Right atrium auricular region (tissue), 2 donors: Measurements from ENCODE around the gene TAF11L5. TPM values are rescaled to one million over a fixed set of nuclear protein-coding genes. Genes with fewer than 3 reads are reported as not detected.
"Not testable (repeated sequence)": the region's sequence is repeated elsewhere in the genome, so short reads cannot be mapped to it uniquely, and the experiment has no call there.

Experiments used
- DNase-seq: peaks from one replicate; pipeline ENCODE4 v3.0.0-alpha.2; 2019; ENCODE audit warnings: low spot score
- H3K27ac ChIP-seq, 2 donors: fragments of 200-600 bp; sonication (generic); 1 replicate in 1 of 2; 2 replicates in 1 of 2; pipeline ENCODE4 v1.5.1; 2016 to 2019
- H3K27me3 ChIP-seq, 2 donors: fragments of 200-600 bp; sonication (generic); one replicate each; pipeline versions ENCODE4 v1.5.1 to v1.6.0; 2017 to 2019
- H3K36me3 ChIP-seq: fragments of 200-600 bp; sonication (generic); one replicate; pipeline ENCODE4 v1.5.1; 2016
- H3K4me1 ChIP-seq, 2 donors: fragments of 200-600 bp; sonication (generic); one replicate each; pipeline versions ENCODE4 v1.5.1 to v1.6.0; 2017 to 2019
- H3K4me3 ChIP-seq, 2 donors: fragments of 200-600 bp; sonication (generic); 1 replicate in 1 of 2; 2 replicates in 1 of 2; pipeline ENCODE4 v1.5.1; 2017 to 2019; ENCODE audit warnings: mild to moderate bottlenecking in 1 of 2, moderate library complexity in 1 of 2
- H3K9me3 ChIP-seq, 2 donors: fragments of 200-600 bp; sonication (generic); one replicate each; pipeline ENCODE4 v1.5.1; 2019
- total RNA-seq, 2 donors: library from RNA; depleted of rRNA; stranded (reverse); fragments of >200 nt; gene quantifications; one replicate each; pipeline ENCODE4 v1.1.0, GENCODE V29; 2016
- TF ChIP-seq, protein P1 (sequence below), 2 donors: fragments of 200-600 bp; sonication (generic); IDR thresholded peaks; one replicate each; pipeline ENCODE4 v1.5.1; 2019; ENCODE audit warnings: antibody characterized with exemption in 2 of 2

The TAF11L5 gene
- total RNA-seq, 2 donors from 2014 or later = not detected

- DNase-seq = no peak
- no peaks in the 10 kb centered on the region for H3K36me3 ChIP-seq
Measured at GRCh38 chr5:17492770-17493169, 32.3 kb upstream of the TAF11L5 start.

DNA sequence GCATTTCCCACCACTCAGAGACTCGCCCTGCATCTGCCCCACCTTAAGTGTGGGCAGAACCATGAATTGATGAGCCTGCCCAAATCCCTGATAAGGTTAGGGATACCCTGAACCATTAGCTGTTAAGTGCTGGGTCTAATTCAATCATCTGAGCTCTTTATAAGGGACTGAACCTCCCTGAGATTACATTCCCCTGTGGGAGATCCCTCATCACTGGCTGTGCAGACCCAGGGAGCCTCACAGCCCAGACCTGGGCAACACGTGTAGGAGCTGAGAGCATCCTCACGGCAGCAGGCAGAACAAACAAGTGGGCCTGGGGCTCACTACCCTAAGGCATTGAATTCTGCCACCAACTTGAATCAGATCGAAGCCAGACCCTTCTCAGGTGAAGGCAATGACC lies 27.6 kb upstream of the TAF11L5 start:
- H3K36me3 ChIP-seq = no peaks in the 10 kb centered on the region
- no peak overlapping the region for H3K4me3 ChIP-seq
- TF ChIP-seq, protein P1, sequence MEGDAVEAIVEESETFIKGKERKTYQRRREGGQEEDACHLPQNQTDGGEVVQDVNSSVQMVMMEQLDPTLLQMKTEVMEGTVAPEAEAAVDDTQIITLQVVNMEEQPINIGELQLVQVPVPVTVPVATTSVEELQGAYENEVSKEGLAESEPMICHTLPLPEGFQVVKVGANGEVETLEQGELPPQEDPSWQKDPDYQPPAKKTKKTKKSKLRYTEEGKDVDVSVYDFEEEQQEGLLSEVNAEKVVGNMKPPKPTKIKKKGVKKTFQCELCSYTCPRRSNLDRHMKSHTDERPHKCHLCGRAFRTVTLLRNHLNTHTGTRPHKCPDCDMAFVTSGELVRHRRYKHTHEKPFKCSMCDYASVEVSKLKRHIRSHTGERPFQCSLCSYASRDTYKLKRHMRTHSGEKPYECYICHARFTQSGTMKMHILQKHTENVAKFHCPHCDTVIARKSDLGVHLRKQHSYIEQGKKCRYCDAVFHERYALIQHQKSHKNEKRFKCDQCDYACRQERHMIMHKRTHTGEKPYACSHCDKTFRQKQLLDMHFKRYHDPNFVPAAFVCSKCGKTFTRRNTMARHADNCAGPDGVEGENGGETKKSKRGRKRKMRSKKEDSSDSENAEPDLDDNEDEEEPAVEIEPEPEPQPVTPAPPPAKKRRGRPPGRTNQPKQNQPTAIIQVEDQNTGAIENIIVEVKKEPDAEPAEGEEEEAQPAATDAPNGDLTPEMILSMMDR (IDR thresholded peaks at IDR 0.05) = no peak
- H3K27me3 ChIP-seq = no peaks in the 10 kb centered on the region
- H3K9me3 ChIP-seq = peaks cover 0 to 5% of the 10 kb centered on the region in 2 donors
- no peak for DNase-seq
- no peaks in the 10 kb centered on the region for H3K4me1 ChIP-seq
- H3K27ac ChIP-seq = no peak overlapping the region

More at GRCh38 chr5:17492770-17493169, 32.3 kb upstream of the TAF11L5 start:
- TF ChIP-seq, protein P1 (IDR thresholded peaks at IDR 0.05) = no peak
- H3K9me3 ChIP-seq = peaks cover 0 to 5% of the 10 kb centered on the region in 2 donors
- H3K4me3 ChIP-seq = no peak overlapping the region
- H3K27ac ChIP-seq = no peak overlapping the region
- H3K4me1 ChIP-seq = no peaks in the 10 kb centered on the region
- H3K27me3 ChIP-seq = no peaks in the 10 kb centered on the region

GRCh38 chr5:17497931-17498330 lies 27.1 kb upstream of the TAF11L5 start, which contains the start of gene TAF11L2:
Gene TAF11L2 (plus strand): TSS chr5:17498231.
- not testable (repeated sequence) for H3K36me3 ChIP-seq, H3K27ac ChIP-seq, H3K9me3 ChIP-seq, DNase-seq, H3K4me3 ChIP-seq, H3K27me3 ChIP-seq, H3K4me1 ChIP-seq

GRCh38 chr5:17511775-17512325 lies 13.2 kb upstream of the TAF11L5 start:
- H3K27ac ChIP-seq = no peak overlapping the region
- no peaks in the 10 kb centered on the region for H3K9me3 ChIP-seq
- H3K36me3 ChIP-seq = no peaks in the 10 kb centered on the region
- TF ChIP-seq, protein P1 (IDR thresholded peaks at IDR 0.05) = no peak
- DNase-seq = no peak
- H3K4me1 ChIP-seq = no peaks in the 10 kb centered on the region
- H3K4me3 ChIP-seq = no peak overlapping the region
- H3K27me3 ChIP-seq = no peaks in the 10 kb centered on the region

- not testable (repeated sequence) for H3K36me3 ChIP-seq, H3K4me1 ChIP-seq, DNase-seq, H3K27me3 ChIP-seq, H3K9me3 ChIP-seq, H3K4me3 ChIP-seq, H3K27ac ChIP-seq
Measured at GRCh38 chr5:17517526-17517925, 7.5 kb upstream of the TAF11L5 start.

DNA sequence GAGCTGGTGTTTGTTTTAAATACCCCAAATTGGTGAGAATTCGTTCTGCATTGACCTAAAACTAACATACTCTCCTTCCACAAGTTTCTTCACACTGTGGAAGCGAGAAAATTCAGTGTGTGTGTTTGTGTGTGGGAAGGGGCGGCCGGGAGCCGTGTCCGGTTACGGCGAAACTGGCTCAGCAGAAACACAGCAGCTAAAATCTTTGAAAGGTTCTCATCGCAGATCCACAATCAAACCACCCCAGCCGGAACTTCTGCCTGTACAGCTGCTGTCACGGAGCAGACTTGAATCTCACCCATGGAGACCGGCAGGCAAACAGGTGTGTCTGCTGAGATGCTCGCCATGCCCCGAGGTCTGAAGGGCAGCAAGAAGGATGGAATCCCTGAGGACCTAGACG lies 7.0 kb upstream of the TAF11L5 start, which contains the start of gene TAF11L3:
TAF11L3 (plus strand) TSS at position 301 of the 400 bp plus-strand sequence.
- not testable (repeated sequence) for H3K36me3 ChIP-seq, H3K9me3 ChIP-seq, DNase-seq

GRCh38 chr5:17519508-17519907 lies 5.5 kb upstream of the TAF11L5 start:
- H3K9me3 ChIP-seq, H3K36me3 ChIP-seq, H3K27ac ChIP-seq, H3K27me3 ChIP-seq, DNase-seq, H3K4me3 ChIP-seq, H3K4me1 ChIP-seq: not testable (repeated sequence)

More for the DNA sequence above, 7.0 kb upstream of the TAF11L5 start, which contains the start of gene TAF11L3:
- not testable (repeated sequence) for H3K4me1 ChIP-seq, H3K4me3 ChIP-seq, H3K27ac ChIP-seq, H3K27me3 ChIP-seq

DNA sequence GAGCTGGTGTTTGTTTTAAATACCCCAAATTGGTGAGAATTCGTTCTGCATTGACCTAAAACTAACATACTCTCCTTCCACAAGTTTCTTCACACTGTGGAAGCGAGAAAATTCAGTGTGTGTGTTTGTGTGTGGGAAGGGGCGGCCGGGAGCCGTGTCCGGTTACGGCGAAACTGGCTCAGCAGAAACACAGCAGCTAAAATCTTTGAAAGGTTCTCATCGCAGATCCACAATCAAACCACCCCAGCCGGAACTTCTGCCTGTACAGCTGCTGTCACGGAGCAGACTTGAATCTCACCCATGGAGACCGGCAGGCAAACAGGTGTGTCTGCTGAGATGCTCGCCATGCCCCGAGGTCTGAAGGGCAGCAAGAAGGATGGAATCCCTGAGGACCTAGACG lies 3.5 kb upstream of the TAF11L5 start, which contains the start of gene TAF11L4:
TAF11L4 (plus strand) TSS at position 301 of the 400 bp plus-strand sequence.
- H3K27ac ChIP-seq, H3K9me3 ChIP-seq, H3K36me3 ChIP-seq, DNase-seq, H3K4me1 ChIP-seq, H3K27me3 ChIP-seq, H3K4me3 ChIP-seq: not testable (repeated sequence)

DNA sequence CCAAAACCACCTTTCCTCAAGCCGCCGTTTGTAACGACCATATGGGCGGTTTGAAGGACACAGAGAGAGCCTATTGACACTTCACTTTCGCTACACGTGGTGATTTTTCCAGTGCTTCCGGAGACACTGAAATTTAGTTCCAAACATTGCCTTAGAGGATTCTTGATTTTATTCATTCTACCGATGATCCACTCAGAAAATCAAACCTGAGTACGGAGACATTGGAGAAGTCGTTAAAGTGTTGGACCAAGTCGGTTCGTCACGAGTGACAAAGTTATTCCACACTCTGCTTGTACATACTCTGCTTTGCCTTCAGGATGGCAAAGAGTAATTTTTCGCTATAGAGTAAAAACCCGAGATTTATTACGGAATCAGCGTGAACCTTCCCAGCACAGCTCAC lies 1.5 kb downstream of the TAF11L5 start:
- not testable (repeated sequence) for H3K27me3 ChIP-seq, H3K4me3 ChIP-seq
- peak; percentile 72 for DNase-seq

DNA sequence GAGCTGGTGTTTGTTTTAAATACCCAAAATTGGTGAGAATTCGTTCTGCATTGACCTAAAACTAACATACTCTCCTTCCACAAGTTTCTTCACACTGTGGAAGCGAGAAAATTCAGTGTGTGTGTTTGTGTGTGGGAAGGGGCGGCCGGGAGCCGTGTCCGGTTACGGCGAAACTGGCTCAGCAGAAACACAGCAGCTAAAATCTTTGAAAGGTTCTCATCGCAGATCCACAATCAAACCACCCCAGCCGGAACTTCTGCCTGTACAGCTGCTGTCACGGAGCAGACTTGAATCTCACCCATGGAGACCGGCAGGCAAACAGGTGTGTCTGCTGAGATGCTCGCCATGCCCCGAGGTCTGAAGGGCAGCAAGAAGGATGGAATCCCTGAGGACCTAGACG lies 3.3 kb downstream of the TAF11L5 start, which contains the start of gene TAF11L6:
TAF11L6 (plus strand) TSS at position 301 of the 400 bp plus-strand sequence.
- not testable (repeated sequence) for H3K9me3 ChIP-seq, H3K4me3 ChIP-seq, H3K27me3 ChIP-seq

More for the DNA sequence above, 1.5 kb downstream of the TAF11L5 start:
- H3K36me3 ChIP-seq, H3K4me1 ChIP-seq, H3K9me3 ChIP-seq, H3K27ac ChIP-seq: not testable (repeated sequence)

More for the DNA sequence above, 3.3 kb downstream of the TAF11L5 start, which contains the start of gene TAF11L6:
- DNase-seq, H3K36me3 ChIP-seq, H3K27ac ChIP-seq, H3K4me1 ChIP-seq: not testable (repeated sequence)
